Measurements from ENCODE around the gene BBX.

- no peak for TF ChIP-seq CTCF (conservative IDR thresholded peaks at IDR 0.05 in 1 of 2, IDR thresholded peaks at IDR 0.05 in 1 of 2; ENCODE audit: extremely low read depth in 1 of 2, insufficient read depth in 1 of 2, low read depth in 1 of 2, low read length in 2 of 2)
- TF ChIP-seq EZH2 (IDR thresholded peaks at IDR 0.05; ENCODE audit: borderline replicate concordance, low read length), result no peak
Measured at GRCh38 chr3:107745354-107745753, 222.6 kb downstream of the BBX start.

All from mammary epithelial cell (primary cell).